HEK293 (cell line): ENCODE results near the gene SLC12A8.

Experiments
- REST ChIP-seq: fragments of 450-650 bp; formaldehyde crosslinking; IDR thresholded peaks from 2 replicates; pipeline ENCODE4 v1.5.1; 2016; ENCODE audit warnings: missing biosample characterization, missing genetic modification characterization
- YY1 ChIP-seq: fragments of 450-650 bp; formaldehyde crosslinking; IDR thresholded peaks from 2 replicates; pipeline ENCODE4 v1.5.1; 2018; ENCODE audit warnings: missing biosample characterization, missing genetic modification characterization
- TF ChIP-seq, protein P1 (sequence below): fragments of 450-650 bp; formaldehyde crosslinking; IDR thresholded peaks from 2 replicates; pipeline ENCODE4 v1.5.1; 2016; ENCODE audit warnings: missing biosample characterization, missing genetic modification characterization

GRCh38 chr3:125112981-125113380 is 99.6 kb downstream of the SLC12A8 start:
- TF ChIP-seq, protein P1, sequence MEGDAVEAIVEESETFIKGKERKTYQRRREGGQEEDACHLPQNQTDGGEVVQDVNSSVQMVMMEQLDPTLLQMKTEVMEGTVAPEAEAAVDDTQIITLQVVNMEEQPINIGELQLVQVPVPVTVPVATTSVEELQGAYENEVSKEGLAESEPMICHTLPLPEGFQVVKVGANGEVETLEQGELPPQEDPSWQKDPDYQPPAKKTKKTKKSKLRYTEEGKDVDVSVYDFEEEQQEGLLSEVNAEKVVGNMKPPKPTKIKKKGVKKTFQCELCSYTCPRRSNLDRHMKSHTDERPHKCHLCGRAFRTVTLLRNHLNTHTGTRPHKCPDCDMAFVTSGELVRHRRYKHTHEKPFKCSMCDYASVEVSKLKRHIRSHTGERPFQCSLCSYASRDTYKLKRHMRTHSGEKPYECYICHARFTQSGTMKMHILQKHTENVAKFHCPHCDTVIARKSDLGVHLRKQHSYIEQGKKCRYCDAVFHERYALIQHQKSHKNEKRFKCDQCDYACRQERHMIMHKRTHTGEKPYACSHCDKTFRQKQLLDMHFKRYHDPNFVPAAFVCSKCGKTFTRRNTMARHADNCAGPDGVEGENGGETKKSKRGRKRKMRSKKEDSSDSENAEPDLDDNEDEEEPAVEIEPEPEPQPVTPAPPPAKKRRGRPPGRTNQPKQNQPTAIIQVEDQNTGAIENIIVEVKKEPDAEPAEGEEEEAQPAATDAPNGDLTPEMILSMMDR (tag by site-specific recombination): no peak
- no peak for TF ChIP-seq YY1 (tag by site-specific recombination)
- TF ChIP-seq REST: no peak
